Vagina (tissue), 2 donors: ENCODE measurements around the gene TXLNA.

ENCODE experiments used
- CTCF ChIP-seq, 3 experiments: fragments of 450-650 bp in 2 of 3; fragments of 200-600 bp in 1 of 3; sonication (generic) in 1 of 3; IDR thresholded peaks; one replicate each; pipeline ENCODE4 v1.5.1; 2017 to 2019; ENCODE audit warnings: antibody characterized with exemption in 3 of 3, mild to moderate bottlenecking in 2 of 3, moderate library complexity in 2 of 3
- POLR2A ChIP-seq, 2 donors: fragments of 450-650 bp; IDR thresholded peaks; one replicate each; pipeline ENCODE4 v1.6.1; 2017; ENCODE audit warnings: antibody characterized with exemption in 2 of 2, mild to moderate bottlenecking in 2 of 2, moderate library complexity in 2 of 2

- TF ChIP-seq CTCF (IDR thresholded peaks at IDR 0.05) (no peak), POLR2A (IDR thresholded peaks at IDR 0.05) (no peak)
Observed at GRCh38 chr1:32181563-32181962, 2.1 kb downstream of the TXLNA start.
